Fibroblast of skin of left quadriceps (primary cell): ENCODE data around the gene RAI1.

Source experiments
- DNase-seq, 2 experiments: peaks; one replicate each; pipeline ENCODE4 v3.0.0-alpha.2; 2013; ENCODE audit warnings: low read depth in 2 of 2

Gene RAI1

GRCh38 chr17:17730250-17730935 is 49.1 kb downstream of the RAI1 start:
- no peak for DNase-seq

GRCh38 chr17:17732444-17732843 is 51.2 kb downstream of the RAI1 start:
- no peak for DNase-seq

GRCh38 chr17:17732892-17733670 is 51.8 kb downstream of the RAI1 start:
- DNase-seq, result peak in 1 of 2 experiments; percentile 37

GRCh38 chr17:17736205-17737183 is 55.2 kb downstream of the RAI1 start:
- no peak for DNase-seq

GRCh38 chr17:17737961-17738894 is 57.0 kb downstream of the RAI1 start:
- DNase-seq, result no peak

- DNase-seq, result no peak
Measured at GRCh38 chr17:17738901-17739300, 57.6 kb downstream of the RAI1 start.

GRCh38 chr17:17739388-17740066 is 58.3 kb downstream of the RAI1 start:
- no peak for DNase-seq

GRCh38 chr17:17740615-17741348 is 59.5 kb downstream of the RAI1 start:
- DNase-seq, result no peak

GRCh38 chr17:17741349-17742023 is 60.2 kb downstream of the RAI1 start:
- no peak for DNase-seq

- no peak for DNase-seq
Measured at GRCh38 chr17:17742133-17742621, 60.9 kb downstream of the RAI1 start.

- DNase-seq, result no peak
Measured at GRCh38 chr17:17742688-17743390, 61.6 kb downstream of the RAI1 start.

GRCh38 chr17:17743391-17744112 is 62.3 kb downstream of the RAI1 start:
- DNase-seq, result no peak

GRCh38 chr17:17744116-17744515 is 62.9 kb downstream of the RAI1 start:
- no peak for DNase-seq

- DNase-seq, result no peak
Measured at GRCh38 chr17:17745476-17746455, 64.5 kb downstream of the RAI1 start.

- DNase-seq, result no peak
Measured at GRCh38 chr17:17748179-17748578, 66.9 kb downstream of the RAI1 start.

- DNase-seq, result no peak
Measured at GRCh38 chr17:17748604-17749003, 67.3 kb downstream of the RAI1 start.
